Stimulated activated CD8-positive, alpha-beta memory T cell treated with anti-CD3 and anti-CD28 coated beads, Interleukin-2, amount 100 ng/mL, for 1 hour (primary cell): Measurements from ENCODE around the gene ARL6IP6.

Source experiments
- DNase-seq, 2 donors: peaks; one replicate each; pipeline ENCODE4 v3.0.0-alpha.2; 2020; ENCODE audit warnings: low read depth in 2 of 2

ARL6IP6 gene

GRCh38 chr2:152804687-152805408 is 86.4 kb downstream of the ARL6IP6 start:
- DNase-seq: no peak

GRCh38 chr2:152811916-152812315 is 93.5 kb downstream of the ARL6IP6 start:
- no peak for DNase-seq
